Stimulated activated CD8-positive, alpha-beta memory T cell treated with anti-CD3 and anti-CD28 coated beads, Interleukin-4, amount 100 ng/mL, for 4 hours (primary cell): ENCODE results near the gene MYOM3.
"Not testable (repeated sequence)": the region's sequence is repeated elsewhere in the genome, so short reads cannot be mapped to it uniquely, and the experiment has no call there.

Source experiments
- DNase-seq, 2 donors: peaks; one replicate each; pipeline ENCODE4 v3.0.0-alpha.2; 2020; ENCODE audit warnings: low read depth in 2 of 2, low spot score in 1 of 2

MYOM3 gene

DNA sequence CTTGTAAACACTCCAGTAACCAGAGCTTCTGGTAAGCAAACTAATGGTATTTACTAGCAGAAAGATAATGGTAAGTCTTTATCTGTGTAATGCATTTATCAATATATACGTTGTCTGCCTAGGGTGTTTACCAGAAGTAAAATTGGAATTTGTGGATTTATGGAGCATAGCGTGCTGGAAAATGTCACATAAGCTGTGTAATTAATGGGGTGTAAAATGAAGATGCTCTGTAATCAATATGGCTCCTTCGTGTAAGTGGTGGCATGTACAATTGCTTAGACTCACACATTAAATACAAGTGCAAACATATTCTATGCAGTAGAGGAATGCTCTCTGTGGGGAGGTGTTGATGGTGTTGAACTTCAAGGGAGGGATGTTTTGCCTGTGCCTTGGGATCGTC, 69.6 kb downstream of the MYOM3 start:
- DNase-seq, result no peak

- DNase-seq, result no peak
These were observed 75.8 kb downstream of the MYOM3 start for GRCh38 chr1:24036088-24036487.

GRCh38 chr1:24032981-24033380, 79.0 kb downstream of the MYOM3 start:
- DNase-seq, result no peak

DNA sequence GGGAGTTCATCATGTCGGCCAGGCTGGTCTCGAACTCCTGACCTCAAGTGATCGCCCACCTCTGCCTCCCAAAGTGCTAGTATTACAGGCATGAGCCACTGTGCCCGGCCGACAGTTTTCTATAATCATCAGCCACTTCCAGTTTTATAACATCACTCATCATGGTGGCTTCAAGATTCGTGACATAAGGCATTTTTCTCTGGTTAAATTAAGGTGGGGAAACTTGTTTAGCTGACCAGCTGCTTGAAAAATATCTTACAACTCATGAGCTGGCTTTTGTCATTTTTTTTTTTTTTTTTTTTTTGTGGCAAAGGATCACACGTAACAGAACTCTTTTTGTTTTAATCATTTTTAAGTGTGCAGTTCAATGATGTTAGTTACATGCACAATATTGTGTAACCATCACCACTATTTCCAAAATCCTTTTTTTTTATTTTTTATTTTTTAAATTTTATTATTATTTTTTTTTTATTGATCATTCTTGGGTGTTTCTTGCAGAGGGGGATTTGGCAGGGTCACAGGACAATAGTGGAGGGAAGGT, 80.9 kb downstream of the MYOM3 start:
- not testable (repeated sequence) for DNase-seq

DNA sequence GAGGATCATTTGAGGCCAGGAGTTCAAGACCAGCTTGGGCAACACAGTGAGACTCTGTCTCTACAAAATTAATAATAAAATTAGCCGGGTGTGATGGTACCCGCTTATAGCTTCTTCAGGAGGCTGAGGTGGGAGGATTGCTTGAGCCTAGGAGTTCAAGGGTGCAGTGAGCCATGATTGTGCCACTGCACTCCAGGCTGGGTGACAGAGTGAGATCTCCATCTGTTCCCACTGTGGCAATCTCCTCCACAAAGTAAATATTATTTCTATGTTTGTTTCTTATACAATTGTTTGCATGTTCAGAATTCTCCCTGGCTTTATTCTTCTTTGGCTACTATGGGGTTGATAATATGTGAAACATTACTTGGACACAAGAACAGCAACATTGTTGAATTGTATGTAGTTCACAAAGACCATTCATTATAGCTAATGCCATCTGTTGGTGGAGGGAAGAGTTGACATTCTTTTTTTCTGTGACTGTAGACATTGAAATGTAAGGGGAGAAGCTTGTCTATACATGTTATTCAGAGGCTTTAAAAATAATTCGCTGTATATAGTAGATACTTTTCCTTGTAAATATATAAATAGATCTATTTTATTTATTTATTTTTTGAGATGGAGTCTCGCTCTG, 84.0 kb downstream of the MYOM3 start:
- DNase-seq, result no peak

DNA sequence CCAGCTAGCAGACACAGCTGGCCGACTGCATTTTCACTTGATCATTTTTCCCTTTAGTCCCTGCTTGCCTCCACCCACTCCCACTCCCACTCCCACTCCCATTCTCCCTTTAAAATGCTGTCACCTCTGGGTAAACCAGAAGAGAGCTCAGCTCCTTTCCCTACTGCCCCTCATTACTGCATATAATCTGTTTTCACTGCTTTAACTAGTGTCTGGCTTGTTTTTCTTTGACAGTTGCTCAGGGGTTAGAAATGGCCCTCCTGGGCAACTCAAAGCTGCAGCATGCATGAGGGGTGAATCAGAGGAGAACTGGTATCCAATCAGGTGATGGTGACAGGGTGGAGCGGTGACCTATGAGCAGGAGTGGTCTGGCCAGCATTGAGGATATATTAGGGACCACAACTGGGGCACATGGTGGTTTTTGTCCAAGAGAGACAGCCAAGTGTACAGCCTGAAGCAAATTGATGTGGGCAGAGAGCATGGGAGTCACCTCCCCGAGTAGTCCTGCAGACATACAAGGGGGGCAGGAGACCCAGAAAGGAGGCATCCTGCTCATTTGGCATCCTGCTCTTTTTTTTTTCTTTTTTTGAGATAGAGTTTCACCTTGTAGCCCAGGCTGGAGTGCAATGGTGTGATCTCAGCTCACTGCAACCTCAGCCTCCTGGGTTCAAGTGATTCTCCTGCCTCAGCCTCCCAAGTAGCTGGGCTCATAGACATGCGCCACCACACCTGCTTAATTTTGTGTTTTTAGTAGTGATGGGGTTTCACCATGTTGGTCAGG, 89.2 kb downstream of the MYOM3 start:
- no peak for DNase-seq

DNA sequence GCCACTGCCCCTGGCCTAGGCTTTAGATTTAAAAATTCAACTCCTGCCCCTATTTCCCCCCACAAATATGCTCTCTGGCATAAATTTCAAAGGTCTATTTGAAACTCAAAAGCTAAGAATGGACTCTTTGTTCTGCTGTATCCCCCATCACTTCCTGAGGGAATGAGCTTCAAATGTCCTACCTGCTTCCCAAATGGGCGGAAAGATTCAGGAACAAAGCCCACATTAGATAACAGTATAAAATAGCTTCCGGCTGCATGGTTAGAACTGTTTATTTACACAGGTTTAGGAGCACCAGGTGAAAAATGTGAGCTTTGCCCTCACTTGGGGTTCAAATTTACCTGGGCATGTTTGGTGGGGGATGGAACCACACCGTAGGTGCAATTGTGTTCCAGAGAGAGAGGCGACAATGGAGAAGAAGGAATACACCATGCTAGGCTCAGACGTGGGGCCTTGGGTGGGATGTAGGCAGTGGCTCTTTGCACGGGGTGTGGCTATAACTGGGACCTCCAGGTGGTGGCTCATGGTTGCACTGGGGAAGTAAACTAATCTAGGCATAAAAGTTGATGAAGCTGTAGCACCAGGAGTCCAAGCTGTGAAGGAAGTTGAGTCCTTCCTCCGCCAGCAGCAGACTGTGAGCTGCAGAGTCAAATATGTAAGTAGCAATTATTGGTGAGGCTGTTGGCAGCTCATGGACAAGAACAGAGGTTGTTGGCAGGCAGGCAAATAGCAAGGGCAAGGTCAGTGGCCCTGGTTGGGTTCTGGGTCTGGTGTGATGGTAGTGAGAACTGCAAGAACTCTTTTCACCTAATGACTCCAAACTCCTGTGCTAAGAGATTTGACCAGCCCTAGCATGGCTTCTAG, 90.3 kb downstream of the MYOM3 start:
- DNase-seq, result no peak

- no peak for DNase-seq
These were observed 91.5 kb downstream of the MYOM3 start for GRCh38 chr1:24020470-24020869.

- DNase-seq, result no peak
These were observed 91.9 kb downstream of the MYOM3 start for GRCh38 chr1:24020025-24020424.

GRCh38 chr1:24018611-24019580, 93.0 kb downstream of the MYOM3 start:
- no peak for DNase-seq

- DNase-seq, result no peak
These were observed 96.4 kb downstream of the MYOM3 start for GRCh38 chr1:24015221-24016210.

DNA sequence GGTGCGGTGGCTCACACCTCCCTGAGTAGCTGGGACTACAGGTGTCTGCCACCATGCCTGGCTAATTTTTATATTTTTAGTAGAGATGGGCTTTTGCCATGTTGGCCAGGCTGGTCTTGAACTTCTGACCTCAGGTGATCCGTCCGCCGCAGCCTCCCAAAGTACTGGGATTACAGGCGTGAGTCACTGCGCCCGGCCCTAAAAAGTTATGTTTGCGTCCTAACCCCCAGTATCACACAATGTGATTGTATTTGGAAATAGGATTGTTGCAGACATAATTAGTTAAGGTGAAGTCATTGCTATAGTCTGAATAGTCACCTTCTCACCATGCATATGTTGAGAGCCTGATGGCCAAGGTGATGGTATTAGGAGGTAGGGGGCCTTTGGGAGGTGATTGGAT, 99.1 kb downstream of the MYOM3 start:
- DNase-seq, result not testable (repeated sequence)

GRCh38 chr1:24010650-24011049, 101.3 kb downstream of the MYOM3 start:
- DNase-seq, result no peak

DNA sequence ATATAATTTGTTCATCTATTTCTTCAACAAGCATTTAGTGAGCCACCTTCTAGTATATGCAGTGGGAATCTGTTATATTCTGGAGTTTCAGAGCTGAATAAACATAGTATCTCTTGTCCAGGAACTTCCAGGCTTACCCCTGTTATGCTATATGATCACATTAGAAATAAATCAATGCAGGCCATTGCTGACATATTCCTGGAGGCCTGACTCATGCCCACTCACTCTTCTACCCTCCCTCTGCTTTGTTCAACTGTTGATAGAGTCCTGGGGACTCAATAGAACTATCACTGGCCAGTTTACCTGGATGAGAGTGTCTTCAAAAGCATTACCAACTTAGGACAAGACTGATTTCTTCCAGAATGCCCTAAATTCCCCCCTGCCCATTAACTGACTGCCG, 102.5 kb downstream of the MYOM3 start:
- DNase-seq, result no peak

DNA sequence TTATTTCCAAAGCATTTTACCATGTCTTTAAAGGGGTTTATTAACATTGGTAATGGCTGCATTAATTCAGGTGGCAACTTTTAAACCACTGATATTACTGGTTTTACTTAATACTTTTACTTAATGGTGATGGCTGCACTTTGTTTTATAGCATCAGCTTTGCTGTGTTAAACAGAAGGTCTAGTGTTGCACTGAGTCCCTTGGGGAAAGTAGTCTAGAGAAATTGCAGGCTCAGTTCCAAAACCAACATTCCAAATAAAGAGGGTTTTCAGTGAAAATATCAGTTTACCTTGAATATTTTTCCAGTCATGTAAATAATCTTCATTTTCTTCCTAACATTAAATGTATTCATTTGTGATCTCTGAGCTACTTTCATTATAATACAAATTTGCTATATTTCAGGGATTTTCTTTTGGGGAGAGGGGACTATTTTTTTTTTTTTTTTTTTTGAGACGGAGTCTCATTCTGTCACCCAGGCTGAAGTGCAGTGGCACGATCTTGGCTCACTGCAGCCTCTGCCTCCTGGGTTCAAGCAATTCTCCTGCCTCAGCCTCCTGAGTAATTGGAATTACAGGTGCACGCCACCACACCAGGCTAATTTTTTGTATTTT, 103.3 kb downstream of the MYOM3 start:
- DNase-seq, result not testable (repeated sequence)

- DNase-seq, result no peak
These were observed 104.9 kb downstream of the MYOM3 start for GRCh38 chr1:24007079-24007478.
